T-cell (primary cell): ENCODE measurements around the gene TOB2. TPM values are rescaled to one million over a fixed set of nuclear protein-coding genes. Genes with fewer than 3 reads are reported as not detected.

Source experiments
- ATAC-seq, 4 experiments: fragments of 200-7000 bp in 3 of 4; fragments of 150-1000 bp in 1 of 4; cut with Tn5 transposase; replicated peaks in 1 of 4; 1 replicate in 3 of 4; 2 replicates in 1 of 4; pipeline ENCODE4 v1.10.0; 2021; ENCODE audit warnings: moderate library complexity in 3 of 4, mild to moderate bottlenecking in 2 of 4, moderate number of reproducible peaks in 1 of 4
- CTCF ChIA-PET, 2 donors: fragments of 300-600 bp; sonication (Branson Sonifier 250); formaldehyde crosslinking; loops; one replicate each; lab custom pipeline; 2022; ENCODE audit warnings: antibody characterized with exemption in 2 of 2; lab: Charles Lee
- POLR2A ChIA-PET, 2 donors: fragments of 300-600 bp; sonication (Branson Sonifier 250); formaldehyde crosslinking; loops; one replicate each; lab custom pipeline; 2022; ENCODE audit warnings: antibody characterized with exemption in 2 of 2; lab: Charles Lee
- DNase-seq, 35 experiments: peaks; one replicate each; pipeline versions ENCODE4 v3.0.0 to v3.0.0-alpha.2; 2013 to 2023
- H3K27ac ChIP-seq: one replicate; pipeline ENCODE4 v1.5.1; 2013; ENCODE audit warnings: low read length
- H3K27me3 ChIP-seq, 2 experiments: replicated peaks in 1 of 2; 1 replicate in 1 of 2; 2 replicates in 1 of 2; pipeline versions ENCODE4 v1.6.1 to v1.7.0; 2013; ENCODE audit warnings: low read length in 1 of 2, mixed read lengths in 1 of 2; ENCODE audit not compliant: control insufficient read depth in 2 of 2, insufficient read depth in 2 of 2; ENCODE audit errors: extremely low read depth in 1 of 2
- H3K36me3 ChIP-seq, 2 donors: 1 replicate in 1 of 2; 2 replicates in 1 of 2; pipeline versions ENCODE4 v1.6.1 to v1.7.0; 2013; ENCODE audit warnings: low read length in 1 of 2; ENCODE audit not compliant: control insufficient read depth in 2 of 2, insufficient read depth in 1 of 2; ENCODE audit errors: extremely low read depth in 1 of 2
- H3K4me1 ChIP-seq, 2 experiments: 1 replicate in 1 of 2; 2 replicates in 1 of 2; pipeline versions ENCODE4 v1.6.1 to v1.7.0; 2013; ENCODE audit warnings: low read length in 2 of 2, mixed read lengths in 1 of 2; ENCODE audit not compliant: insufficient read depth in 2 of 2, control insufficient read depth in 1 of 2; ENCODE audit errors: extremely low read depth in 1 of 2
- H3K4me3 ChIP-seq, 2 donors: 1 replicate in 1 of 2; 2 replicates in 1 of 2; pipeline versions ENCODE4 v1.5.1 to v1.7.0; 2013; ENCODE audit warnings: mild to moderate bottlenecking in 2 of 2, low read length in 1 of 2, moderate library complexity in 1 of 2; ENCODE audit not compliant: control insufficient read depth in 1 of 2; ENCODE audit errors: extremely low read depth in 1 of 2
- H3K9me3 ChIP-seq: 2 replicates; pipeline ENCODE4 v1.7.0; 2013
- H3K27ac Mint-ChIP-seq, 2 donors: one replicate each; pipeline ENCODE4 v1.8.0; 2020 to 2021; ENCODE audit warnings: mild to moderate bottlenecking in 2 of 2, mixed read lengths in 2 of 2
- H3K27me3 Mint-ChIP-seq, 2 donors: one replicate each; pipeline ENCODE4 v1.8.0; 2021 to 2022; ENCODE audit warnings: mixed read lengths in 2 of 2
- H3K36me3 Mint-ChIP-seq: one replicate; pipeline ENCODE4 v1.8.0; 2021; ENCODE audit warnings: mixed read lengths
- H3K4me1 Mint-ChIP-seq, 3 donors: one replicate each; pipeline ENCODE4 v1.8.0; 2020 to 2022; ENCODE audit warnings: mixed read lengths in 3 of 3, mild to moderate bottlenecking in 1 of 3
- H3K4me3 Mint-ChIP-seq, 3 donors: one replicate each; pipeline ENCODE4 v1.8.0; 2020 to 2022; ENCODE audit warnings: mild to moderate bottlenecking in 3 of 3, mixed read lengths in 3 of 3, moderate library complexity in 3 of 3
- H3K9me3 Mint-ChIP-seq, 3 donors: one replicate each; pipeline ENCODE4 v1.8.0; 2020 to 2022; ENCODE audit warnings: mixed read lengths in 3 of 3
- WGBS: methylation state at CpG from one replicate; pipeline ENCODE4 v1.1.5; 2013; ENCODE audit warnings: missing lambda C conversion rate; ENCODE audit not compliant: insufficient coverage; 5-methylcytosine and 5-hydroxymethylcytosine counted together
- total RNA-seq, 35 experiments: library from RNA in 6 of 35; stranded (reverse) in 6 of 35; fragments of 120-200 nt in 1 of 35; gene quantifications; one replicate each; pipeline versions ENCODE4 v1.2.1 to v1.2.4 and lab custom pipeline; 2013 to 2026

TOB2 gene
- total RNA-seq, 5 donors from 2014 or later (not counting 1 experiment from before 2014, with no cell fraction given) = 22.2 to 48.6 (median 37.9) TPM

GRCh38 chr22:41485033-41485432, 38.4 kb upstream of the TOB2 start:
- peaks cover 13 to 23% of the 10 kb centered on the region in 2 donors for H3K36me3 ChIP-seq
- no peak overlapping the region for H3K4me3 ChIP-seq
- Mint-ChIP-seq H3K9me3 (no peaks in the 10 kb centered on the region), H3K36me3 (no peaks in the 10 kb centered on the region), H3K4me1 (peaks cover 60 to 65% (median 63%) of the 10 kb centered on the region in 3 donors), H3K27me3 (no peaks in the 10 kb centered on the region), H3K27ac (peak overlapping the region in 1 of 2 donors; percentile 48), H3K4me3 (no peak overlapping the region)
- no peak overlapping the region for H3K27ac ChIP-seq
- no peaks in the 10 kb centered on the region for H3K27me3 ChIP-seq
- WGBS = 83% methylated on average over 6 of the region's 7 CpGs
- H3K9me3 ChIP-seq = no peaks in the 10 kb centered on the region
- peaks cover 0 to 20% of the 10 kb centered on the region in 2 experiments for H3K4me1 ChIP-seq
- ATAC-seq = no peak
- DNase-seq = no peak
- ChIA-PET CTCF (no interaction called here), POLR2A (no interaction called here)

- Histone ChIP-seq H3K4me1 (peaks cover 0 to 20% of the 10 kb centered on the region in 2 experiments), H3K4me3 (no peak overlapping the region), H3K9me3 (no peaks in the 10 kb centered on the region), H3K27ac (no peak overlapping the region), H3K27me3 (no peaks in the 10 kb centered on the region), H3K36me3 (peaks cover 7 to 27% of the 10 kb centered on the region in 2 donors)
- WGBS = 43% methylated on average over 2 of the region's 2 CpGs
- no peak for DNase-seq
- CTCF ChIA-PET = no interaction called here
- H3K27ac Mint-ChIP-seq = no peak overlapping the region
- POLR2A ChIA-PET = no interaction called here
- no peaks in the 10 kb centered on the region for H3K9me3 Mint-ChIP-seq
- H3K4me1 Mint-ChIP-seq = peaks cover 56 to 63% (median 62%) of the 10 kb centered on the region in 3 donors
- H3K4me3 Mint-ChIP-seq = no peak overlapping the region
- no peaks in the 10 kb centered on the region for H3K36me3 Mint-ChIP-seq
- no peak for ATAC-seq
- no peaks in the 10 kb centered on the region for H3K27me3 Mint-ChIP-seq
Measured at GRCh38 chr22:41482319-41482935, 35.8 kb upstream of the TOB2 start.

GRCh38 chr22:41481925-41482318, 35.3 kb upstream of the TOB2 start:
- H3K27me3 ChIP-seq = no peaks in the 10 kb centered on the region
- no peak for ATAC-seq
- Mint-ChIP-seq H3K27me3 (no peaks in the 10 kb centered on the region), H3K27ac (no peak overlapping the region), H3K9me3 (no peaks in the 10 kb centered on the region), H3K36me3 (no peaks in the 10 kb centered on the region), H3K4me3 (no peak overlapping the region), H3K4me1 (peaks cover 54 to 59% (median 57%) of the 10 kb centered on the region in 3 donors)
- H3K4me3 ChIP-seq = no peak overlapping the region
- ChIA-PET POLR2A (no interaction called here), CTCF (no interaction called here)
- H3K27ac ChIP-seq = no peak overlapping the region
- DNase-seq = no peak
- H3K9me3 ChIP-seq = no peaks in the 10 kb centered on the region
- peaks cover 0 to 20% of the 10 kb centered on the region in 2 experiments for H3K4me1 ChIP-seq
- WGBS = 90% methylated on average over 3 of the region's 5 CpGs
- peaks cover 7 to 27% of the 10 kb centered on the region in 2 donors for H3K36me3 ChIP-seq

- Histone ChIP-seq H3K9me3 (no peaks in the 10 kb centered on the region), H3K4me3 (no peak overlapping the region), H3K4me1 (peaks cover 0 to 20% of the 10 kb centered on the region in 2 experiments), H3K27me3 (no peaks in the 10 kb centered on the region), H3K36me3 (peaks cover 3 to 27% of the 10 kb centered on the region in 2 donors), H3K27ac (no peak overlapping the region)
- 88% methylated on average over 15 of the region's 15 CpGs for WGBS
- no peaks in the 10 kb centered on the region for H3K9me3 Mint-ChIP-seq
- H3K4me1 Mint-ChIP-seq = peaks cover 50 to 58% (median 52%) of the 10 kb centered on the region in 3 donors
- ATAC-seq (no peak), DNase-seq (no peak)
- no peaks in the 10 kb centered on the region for H3K36me3 Mint-ChIP-seq
- H3K27ac Mint-ChIP-seq = no peak overlapping the region
- ChIA-PET POLR2A (no interaction called here), CTCF (no interaction called here)
- no peaks in the 10 kb centered on the region for H3K27me3 Mint-ChIP-seq
- H3K4me3 Mint-ChIP-seq = no peak overlapping the region
Measured at GRCh38 chr22:41481131-41481830, 34.7 kb upstream of the TOB2 start.

GRCh38 chr22:41480397-41480735, 33.8 kb upstream of the TOB2 start:
- peaks cover 3 to 27% of the 10 kb centered on the region in 2 donors for H3K36me3 ChIP-seq
- Mint-ChIP-seq H3K9me3 (no peaks in the 10 kb centered on the region), H3K36me3 (no peaks in the 10 kb centered on the region), H3K4me3 (no peak overlapping the region), H3K4me1 (peaks cover 44 to 53% (median 47%) of the 10 kb centered on the region in 3 donors), H3K27ac (peak overlapping the region in 1 of 2 donors; percentile 7), H3K27me3 (no peaks in the 10 kb centered on the region)
- ATAC-seq = no peak
- H3K27ac ChIP-seq = no peak overlapping the region
- no peak for DNase-seq
- no peaks in the 10 kb centered on the region for H3K9me3 ChIP-seq
- no peak overlapping the region for H3K4me3 ChIP-seq
- ChIA-PET CTCF (no interaction called here), POLR2A (interaction anchor here in 1 of 2 donors (0.9 kb wide), 1 partner anchor 16 kb away, joined by 3 read pairs; no protein-coding TSS in a partner anchor)
- no CpG with 5 or more reads among the region's 7 CpGs for WGBS
- H3K4me1 ChIP-seq = peaks cover 0 to 17% of the 10 kb centered on the region in 2 experiments
- H3K27me3 ChIP-seq = no peaks in the 10 kb centered on the region

GRCh38 chr22:41479671-41480396, 33.2 kb upstream of the TOB2 start:
- Histone ChIP-seq H3K9me3 (no peaks in the 10 kb centered on the region), H3K4me3 (no peak overlapping the region), H3K36me3 (peaks cover 3 to 27% of the 10 kb centered on the region in 2 donors), H3K27ac (no peak overlapping the region), H3K27me3 (no peaks in the 10 kb centered on the region), H3K4me1 (peaks cover 0 to 16% of the 10 kb centered on the region in 2 experiments)
- H3K9me3 Mint-ChIP-seq = no peaks in the 10 kb centered on the region
- ATAC-seq (no peak), DNase-seq (no peak)
- peaks cover 44 to 52% (median 44%) of the 10 kb centered on the region in 3 donors for H3K4me1 Mint-ChIP-seq
- POLR2A ChIA-PET = interaction anchor here (0.7 to 0.9 kb wide), 2 partner anchors 15 to 218 kb away, joined by 3 to 4 read pairs; no protein-coding TSS in a partner anchor
- H3K36me3 Mint-ChIP-seq = no peaks in the 10 kb centered on the region
- H3K27me3 Mint-ChIP-seq = no peaks in the 10 kb centered on the region
- H3K27ac Mint-ChIP-seq = no peak overlapping the region
- H3K4me3 Mint-ChIP-seq = no peak overlapping the region
- CTCF ChIA-PET = no interaction called here
- WGBS = 86% methylated on average over 6 of the region's 6 CpGs
